Measurements from ENCODE around the gene LYL1. TPM values are rescaled to one million over a fixed set of nuclear protein-coding genes. Genes with fewer than 3 reads are reported as not detected.

The LYL1 gene
- total and polyA plus RNA-seq, 2 of the 4 experiments (the other 2 are of a cell fraction), result 0.36 to 0.39 TPM

GRCh38 chr19:13052447-13053175 lies 50.0 kb downstream of the LYL1 start:
- intact Hi-C loops (cut with micrococcal nuclease) (no loop called here), in situ Hi-C loops (cut with MboI; ENCODE audit: low sequenced_read_pairs) (no loop called here), dilution Hi-C loops (cut with HindIII; ENCODE audit: low sequenced_read_pairs, unreplicated experiment) (no loop called here)
- peak overlapping the region; percentile 100 for H3K4ac ChIP-seq (ENCODE audit: low read depth, low read length)
- TF ChIP-seq MXI1 (IDR thresholded peaks at IDR 0.05; ENCODE audit: borderline replicate concordance, low read depth, low read length), result no peak
- TF ChIP-seq USF2 (IDR thresholded peaks at IDR 0.05; ENCODE audit: low read depth, low read length), result 0 out of 2 replicates have a peak, but pooled peaks have one; percentile 25
- H3K9ac ChIP-seq (ENCODE audit: low read depth, low read length), result peak overlapping the region; percentile 31
- peak overlapping the region; percentile 97 for H4K5ac ChIP-seq (ENCODE audit: low read depth, low read length)
- DNase-seq, result no peak
- peaks cover 10% of the 10 kb centered on the region; the same call in 1 of the 2 replicates for H3K36me3 ChIP-seq (ENCODE audit: control insufficient read depth, insufficient read depth, low read length)
- peak overlapping the region; percentile 98 for H2AK5ac ChIP-seq (ENCODE audit: low read depth, low read length)
- CTCF ChIA-PET, result interaction anchor here (1.0 kb wide), 1 partner anchor 87 kb away, joined by 3 read pairs; no protein-coding TSS in a partner anchor
- WGBS, 2 experiments (ENCODE audit: extremely low coverage in 2 of 2, insufficient read length in 1 of 2), result 79% methylated on average over 2 of the region's 12 CpGs; no CpG with 5 or more reads in 1 of the 2 experiments
- H3K4me1 ChIP-seq (ENCODE audit: control insufficient read depth, insufficient read depth, low read length), result peaks cover 65% of the 10 kb centered on the region
- ATAC-seq (ENCODE audit: low read depth), result no peak
- H3K9me1 ChIP-seq (ENCODE audit: insufficient read depth, low read length), result peaks cover 40% of the 10 kb centered on the region
- H4K91ac ChIP-seq (ENCODE audit: insufficient read depth, low read depth, low read length), result peak overlapping the region; percentile 100
- H3K56ac ChIP-seq (ENCODE audit: extremely low read depth, insufficient read depth, low read length), result peak overlapping the region; percentile 95
- H3K9me3 ChIP-seq (ENCODE audit: control insufficient read depth, insufficient read depth, low read length), result no peaks in the 10 kb centered on the region
- peak overlapping the region; percentile 93 for H2AK9ac ChIP-seq (replicated peaks; ENCODE audit: low read depth, low read length, poor library complexity)
- H3K23ac ChIP-seq (ENCODE audit: low read depth, low read length), result peak overlapping the region; percentile 98
- peak overlapping the region; percentile 57 for H2AFZ ChIP-seq (replicated peaks; ENCODE audit: low read length, poor library complexity)
- no TSS peak for BruUV-seq (replicated peaks)
- POLR2A ChIA-PET (ENCODE audit: unreplicated experiment), result interaction anchor here (0.5 kb wide), 1 partner anchor 1497 kb away, joined by 7 read pairs; no protein-coding TSS in a partner anchor
- H3K27ac ChIP-seq (ENCODE audit: insufficient read depth, low read length), result peak overlapping the region; percentile 100
- peak overlapping the region; percentile 93 for H3K14ac ChIP-seq (replicated peaks; ENCODE audit: low read depth, low read length)
- H4K20me1 ChIP-seq (ENCODE audit: insufficient read depth, low read length), result peaks cover 14% of the 10 kb centered on the region; the same call in 1 of the 2 replicates
- peak overlapping the region; percentile 99 for H2BK120ac ChIP-seq (ENCODE audit: low read depth, low read length)
- H2BK15ac ChIP-seq (ENCODE audit: low read depth, low read length), result peak overlapping the region; percentile 95; the same call in 2 of the 3 replicates
- peak overlapping the region; percentile 100 for H2BK5ac ChIP-seq (ENCODE audit: low read depth, low read length, poor library complexity, severe bottlenecking)
- H3K4me3 ChIP-seq (ENCODE audit: insufficient read depth, low read depth, low read length), result no peak overlapping the region
- H3K18ac ChIP-seq (ENCODE audit: low read depth, low read length), result peak overlapping the region; percentile 83
- peaks cover 43 to 89% of the 10 kb centered on the region in 2 experiments for H3K79me1 ChIP-seq (ENCODE audit: low read depth in 1 of 2, low read length in 2 of 2)
- peak overlapping the region; percentile 98 for H2BK20ac ChIP-seq (ENCODE audit: low read depth, low read length)
- no peaks in the 10 kb centered on the region for H3K27me3 ChIP-seq (ENCODE audit: control insufficient read depth, insufficient read depth, low read length)
- peak overlapping the region; percentile 92 to 100 for H4K8ac ChIP-seq (ENCODE audit: low read depth in 2 of 2, low read length in 2 of 2)
- no peak overlapping the region; the same call in 1 of the 2 replicates for H3K4me2 ChIP-seq (ENCODE audit: low read depth, low read length)
